ENCODE data around the gene ZNF675. TPM values are rescaled to one million over a fixed set of nuclear protein-coding genes. Genes with fewer than 3 reads are reported as not detected.

The ZNF675 gene
- 4.1 and 5.8 TPM in 2 replicates for total RNA-seq

GRCh38 chr19:23686621-23687423, at the start of gene ZNF675:
Gene ZNF675 (minus strand): TSS chr19:23687212. CDS start chr19:23687033, 179 bp downstream.

Other genes starting within 250 kb of the ZNF675 start
- gene ZNF681, start 71.7 kb upstream of the ZNF675 start, total RNA-seq, result 0.78 and 0.80 TPM in 2 replicates
- 1.6 TPM in 2 replicates for gene ZNF726, start 227.7 kb upstream of the ZNF675 start, total RNA-seq